ENCODE results near the gene SLC25A18.

The SLC25A18 gene

DNA sequence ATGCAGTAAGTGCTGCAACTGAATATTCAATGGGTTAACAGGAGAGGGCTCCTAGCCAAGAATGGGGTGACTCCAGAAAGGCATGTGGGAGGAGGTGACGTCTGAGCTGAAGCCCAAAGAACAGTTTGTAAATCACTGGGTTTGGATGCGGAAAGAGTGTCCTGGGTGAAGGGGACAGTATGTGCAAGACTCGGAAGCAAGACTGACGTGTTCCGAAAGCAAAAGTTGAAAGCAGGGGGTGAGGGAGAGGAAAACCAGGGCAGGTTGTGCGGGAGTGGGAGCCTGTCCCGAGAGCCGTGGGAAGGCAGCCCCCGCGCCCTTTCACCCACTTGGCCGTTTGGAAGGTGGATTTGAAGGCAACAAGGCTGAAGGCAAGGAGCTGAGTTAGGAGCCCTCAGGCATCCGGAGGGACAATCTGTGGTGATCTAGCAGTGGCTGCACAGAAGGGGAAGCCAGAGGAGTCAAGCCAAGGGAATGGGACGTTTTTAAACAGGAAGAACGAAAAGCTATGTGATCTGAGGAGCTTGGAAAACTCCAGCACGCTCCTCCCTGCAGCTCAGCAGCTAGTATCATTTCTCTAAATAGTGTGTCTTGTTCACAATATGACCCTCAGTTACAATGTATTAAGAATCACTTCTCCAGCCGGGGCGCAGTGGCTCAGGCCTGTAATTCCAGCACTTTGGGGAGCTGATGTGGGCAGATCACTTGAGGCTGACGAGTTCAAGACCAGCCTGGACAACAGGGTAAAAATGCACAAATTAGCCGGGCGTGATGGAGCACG lies 7.7 kb downstream of the SLC25A18 start:
- DNase-seq, result no peak

DNA sequence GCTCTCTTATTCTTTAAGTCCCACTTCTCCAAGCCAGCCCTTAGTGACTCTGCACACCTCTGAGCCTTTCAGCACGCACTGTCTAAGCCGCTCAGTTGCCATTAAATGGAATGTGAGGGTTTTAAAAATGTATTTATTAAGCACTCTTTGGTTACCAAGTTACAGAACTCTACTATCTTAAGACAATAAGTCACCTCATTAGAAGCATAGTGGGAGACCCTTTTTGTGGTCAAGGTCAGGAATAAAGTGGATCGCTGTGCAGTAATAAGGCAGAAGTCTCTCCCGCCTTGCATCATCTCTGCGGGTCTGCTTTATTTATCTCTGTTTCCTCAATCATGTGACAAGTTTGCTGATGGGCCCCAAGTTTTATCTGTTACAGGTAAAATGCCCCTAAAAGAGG lies 11.9 kb downstream of the SLC25A18 start:
- no peak for DNase-seq

DNA sequence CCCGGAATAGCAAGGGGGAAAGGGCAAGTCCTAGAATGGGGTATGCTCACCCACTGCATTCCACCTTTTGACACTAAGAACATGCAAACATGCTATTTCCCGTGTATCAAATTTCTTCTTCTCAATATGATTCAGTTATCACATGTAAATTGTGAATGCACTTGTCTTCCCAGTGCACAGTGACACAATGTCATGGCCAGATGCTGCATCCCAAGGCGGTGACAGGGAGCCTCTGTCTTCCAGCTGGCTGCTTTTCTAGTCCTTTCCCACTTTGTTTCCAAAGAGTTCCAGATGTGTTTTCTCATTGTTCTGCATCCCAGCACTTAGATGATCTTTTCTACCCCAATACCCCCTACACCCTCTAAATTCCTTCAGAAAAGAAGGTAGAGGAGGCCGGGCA lies 12.4 kb downstream of the SLC25A18 start:
- DNase-seq, result no peak

DNA sequence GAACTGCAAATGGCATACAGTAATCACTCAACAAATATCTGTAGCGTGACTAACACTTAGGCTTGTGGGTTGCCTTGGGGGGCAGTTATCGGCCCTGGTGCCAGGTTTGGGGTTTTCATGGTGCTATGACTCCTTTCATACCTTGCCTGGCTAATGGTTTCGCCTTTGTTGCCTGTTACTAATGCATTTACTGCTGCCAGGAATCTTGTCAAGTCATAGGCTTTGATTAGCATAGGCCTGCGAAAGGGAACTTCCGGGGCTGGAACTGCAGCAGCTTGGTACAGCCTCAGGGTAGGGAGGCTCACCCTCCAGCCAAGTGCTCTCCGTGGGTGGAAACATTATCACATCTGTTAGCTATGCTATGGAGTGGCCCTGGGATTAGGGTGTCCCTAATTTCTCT lies 13.2 kb downstream of the SLC25A18 start:
- DNase-seq, result no peak

DNA sequence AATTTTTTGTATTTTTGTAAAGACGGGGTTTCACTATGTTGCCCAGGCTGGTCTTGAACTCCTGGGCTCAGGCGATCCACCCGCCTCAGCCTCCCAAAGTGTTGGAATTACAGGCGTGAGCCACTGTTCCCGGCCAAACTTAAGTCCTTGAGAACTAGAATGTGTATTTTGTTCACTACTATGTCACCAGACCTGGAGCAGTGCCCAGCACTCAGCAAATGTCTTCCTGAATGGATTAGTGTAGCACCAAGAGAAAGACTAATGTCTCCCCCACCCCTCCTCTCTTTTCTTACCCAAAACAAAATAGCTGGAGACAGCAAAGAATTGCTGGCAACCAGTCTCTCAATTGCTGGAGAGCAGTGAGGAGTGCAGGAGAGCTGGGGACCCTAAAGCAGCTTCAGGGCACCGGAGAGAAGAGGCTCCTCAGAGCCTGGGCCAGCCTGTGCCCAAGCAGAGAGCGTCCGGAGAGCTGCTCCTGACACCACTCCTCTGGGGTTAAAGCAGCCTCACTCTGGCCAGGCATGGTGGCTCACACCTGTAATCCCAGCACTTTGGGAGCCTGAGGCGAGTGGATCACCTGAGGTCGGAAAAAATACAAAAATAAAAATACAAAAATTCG lies 14.9 kb downstream of the SLC25A18 start:
- no peak for DNase-seq

DNA sequence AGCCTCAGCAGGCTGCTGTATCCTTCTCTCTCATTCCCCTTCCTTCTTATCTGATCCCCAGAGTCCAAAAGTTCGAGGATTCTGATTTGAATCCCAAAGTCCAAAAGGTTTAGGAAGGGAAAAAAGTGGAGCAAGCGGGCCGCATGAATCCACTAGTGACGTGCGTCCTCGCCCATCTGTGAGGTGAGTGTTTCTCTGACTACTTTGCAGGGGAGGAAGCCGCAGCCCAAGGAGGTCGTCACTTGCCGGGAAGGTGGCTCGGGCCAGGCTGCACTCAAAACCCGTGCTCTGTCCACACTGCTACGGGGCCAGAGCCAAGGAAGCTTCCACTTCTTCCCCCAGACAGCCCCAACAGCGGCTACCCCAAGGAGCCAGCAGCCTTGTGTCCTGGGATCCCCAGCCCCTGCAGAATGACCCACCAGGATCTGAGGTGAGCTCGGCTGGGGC lies 16.3 kb downstream of the SLC25A18 start:
- no peak for DNase-seq

DNA sequence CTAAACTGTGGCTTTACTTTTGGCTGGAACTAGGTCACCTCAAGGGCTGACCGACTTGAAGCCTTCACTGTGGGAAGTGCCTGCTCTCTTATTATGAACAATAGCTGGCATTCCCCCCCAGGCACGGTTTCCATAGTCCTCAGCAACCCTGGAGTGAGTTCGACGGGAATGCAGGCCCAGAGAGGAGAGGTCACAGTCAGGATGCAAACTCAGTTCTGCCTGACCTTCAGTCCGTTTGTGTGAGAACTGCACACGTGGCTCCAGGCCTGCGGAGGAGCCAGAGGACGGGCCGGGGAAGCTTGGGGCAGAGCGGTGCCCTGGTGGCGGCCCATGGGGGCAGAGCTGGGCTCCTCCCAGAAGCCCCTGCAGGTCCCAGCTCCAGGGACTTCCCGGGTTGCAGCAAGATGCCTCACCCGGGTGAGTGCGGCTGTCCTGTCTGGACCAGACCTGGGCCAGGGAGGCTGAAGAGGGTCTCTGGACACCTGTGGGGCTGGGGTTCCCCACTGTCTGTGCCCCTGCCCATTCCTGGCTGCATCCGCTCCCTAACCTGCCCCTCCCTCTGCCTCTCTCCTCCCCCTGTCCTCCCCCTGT lies 17.2 kb downstream of the SLC25A18 start:
- no peak for DNase-seq

DNA sequence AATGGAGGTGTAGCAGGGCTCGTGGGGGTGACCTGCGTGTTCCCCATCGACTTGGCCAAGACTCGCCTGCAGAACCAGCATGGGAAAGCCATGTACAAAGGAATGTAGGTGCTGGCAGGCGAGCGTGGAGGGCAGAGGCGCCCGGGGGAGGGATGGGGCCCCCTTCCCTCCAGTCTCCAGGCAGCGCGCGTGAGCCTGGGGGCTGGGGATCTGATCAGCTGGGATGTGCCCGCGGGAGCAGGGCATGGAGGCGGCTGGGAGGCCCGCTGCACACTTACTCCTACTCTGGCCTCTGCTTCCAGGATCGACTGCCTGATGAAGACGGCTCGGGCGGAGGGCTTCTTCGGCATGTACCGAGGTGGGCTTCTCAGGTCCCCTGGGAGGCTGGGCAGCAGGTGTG lies 17.8 kb downstream of the SLC25A18 start:
- DNase-seq, result no peak

DNA sequence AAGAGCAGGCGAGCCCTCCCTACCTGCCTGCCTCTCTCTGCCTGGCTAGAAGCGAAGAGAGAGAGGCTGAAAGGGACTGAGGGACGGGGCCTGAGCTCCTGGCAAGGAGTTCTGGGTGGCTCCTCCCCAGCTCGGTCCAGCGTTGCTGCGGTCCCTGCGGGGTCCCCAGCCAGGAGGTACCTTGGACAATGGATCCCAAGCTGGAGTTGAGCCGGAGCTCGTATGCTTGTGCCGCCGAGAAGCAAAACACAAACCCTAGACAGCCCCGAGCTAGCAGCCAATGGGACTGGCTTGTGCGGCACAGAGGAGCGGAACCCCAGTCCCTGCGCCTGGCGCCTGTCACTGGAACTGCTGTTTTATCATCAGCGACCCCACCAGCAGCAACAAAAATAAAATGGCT lies 18.3 kb downstream of the SLC25A18 start:
- no peak for DNase-seq

DNA sequence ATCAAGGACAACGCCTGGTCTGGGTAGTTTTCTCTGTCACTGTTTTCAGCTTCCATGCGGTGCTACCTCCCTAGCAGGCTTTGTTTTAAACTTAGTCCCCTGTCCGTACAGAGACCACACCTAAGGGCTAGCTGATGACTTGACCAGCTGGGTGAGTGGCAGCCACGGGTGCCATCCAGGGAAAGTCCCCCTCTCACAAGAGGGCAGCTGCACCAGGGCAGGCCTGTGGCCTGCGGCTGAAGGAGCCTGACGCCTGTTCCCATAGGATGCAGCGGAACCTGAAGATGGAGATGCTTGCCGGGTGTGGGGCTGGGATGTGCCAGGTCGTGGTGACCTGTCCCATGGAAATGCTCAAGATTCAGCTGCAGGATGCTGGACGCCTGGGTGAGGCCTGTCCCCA lies 19.9 kb downstream of the SLC25A18 start:
- no peak for DNase-seq

DNA sequence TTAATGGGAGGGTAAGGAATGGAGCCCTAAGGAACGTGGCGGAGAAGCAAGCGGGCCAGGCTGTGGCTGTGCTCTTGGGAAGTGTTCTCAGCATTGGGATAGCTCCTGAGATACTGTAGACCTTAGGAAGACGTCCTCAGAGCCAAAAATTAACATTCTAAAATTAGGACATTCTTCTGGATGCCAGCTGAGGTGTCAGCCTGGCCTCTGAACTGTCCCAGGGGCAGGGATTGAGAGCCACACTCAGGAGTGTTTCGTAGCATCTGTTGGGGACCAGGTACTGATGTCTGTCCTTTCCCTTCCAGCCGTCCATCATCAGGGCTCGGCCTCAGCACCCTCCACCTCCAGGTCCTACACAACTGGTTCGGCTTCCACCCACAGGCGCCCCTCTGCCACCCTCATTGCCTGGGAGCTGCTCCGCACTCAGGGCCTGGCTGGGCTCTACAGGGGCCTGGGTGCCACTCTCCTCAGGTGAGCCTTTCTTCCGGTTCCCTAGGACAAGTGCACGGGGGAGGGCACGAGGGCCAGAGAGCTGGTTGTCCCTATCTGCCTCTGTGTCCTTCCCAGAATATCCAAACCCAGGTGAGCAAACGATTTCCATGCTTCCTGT lies 23.6 kb downstream of the SLC25A18 start:
- DNase-seq, result no peak

DNA sequence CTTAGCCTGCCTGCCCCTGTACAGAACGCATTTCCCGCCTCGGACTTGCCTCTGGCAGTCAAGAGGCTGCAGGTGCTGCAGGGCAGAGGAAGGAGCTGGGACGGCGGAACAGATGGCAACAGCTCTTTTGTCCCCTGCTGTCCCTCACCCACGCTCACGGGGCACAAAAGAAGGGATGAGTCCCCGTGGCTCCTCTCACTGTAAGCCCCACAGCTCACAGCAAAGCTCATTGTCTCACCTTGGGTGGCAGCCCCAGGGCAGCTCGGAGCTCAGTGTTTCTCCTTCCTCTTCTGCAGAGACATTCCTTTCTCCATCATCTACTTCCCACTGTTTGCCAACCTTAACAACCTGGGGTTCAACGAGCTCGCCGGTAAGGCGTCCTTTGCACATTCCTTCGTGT lies 24.3 kb downstream of the SLC25A18 start:
- DNase-seq, result no peak

DNA sequence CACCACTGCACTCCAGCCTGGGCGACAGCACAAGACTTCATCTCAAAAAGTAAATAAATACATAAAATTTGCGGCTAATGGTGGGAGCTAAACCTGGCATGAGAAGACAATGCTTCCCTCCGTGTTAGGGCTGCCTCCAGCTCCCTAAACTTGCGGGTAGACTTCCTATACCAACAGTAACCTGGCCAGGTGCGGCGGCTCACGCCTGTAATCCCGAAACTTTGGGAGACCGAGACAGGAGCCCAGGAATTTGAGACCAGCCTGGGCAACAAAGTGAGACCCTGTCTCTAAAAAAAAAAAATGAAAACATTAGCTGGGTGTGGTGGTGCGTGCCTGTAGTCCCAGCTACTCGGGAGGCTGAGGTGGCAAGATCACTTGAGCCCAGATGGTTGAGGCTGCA lies 25.3 kb downstream of the SLC25A18 start:
- no peak for DNase-seq

DNA sequence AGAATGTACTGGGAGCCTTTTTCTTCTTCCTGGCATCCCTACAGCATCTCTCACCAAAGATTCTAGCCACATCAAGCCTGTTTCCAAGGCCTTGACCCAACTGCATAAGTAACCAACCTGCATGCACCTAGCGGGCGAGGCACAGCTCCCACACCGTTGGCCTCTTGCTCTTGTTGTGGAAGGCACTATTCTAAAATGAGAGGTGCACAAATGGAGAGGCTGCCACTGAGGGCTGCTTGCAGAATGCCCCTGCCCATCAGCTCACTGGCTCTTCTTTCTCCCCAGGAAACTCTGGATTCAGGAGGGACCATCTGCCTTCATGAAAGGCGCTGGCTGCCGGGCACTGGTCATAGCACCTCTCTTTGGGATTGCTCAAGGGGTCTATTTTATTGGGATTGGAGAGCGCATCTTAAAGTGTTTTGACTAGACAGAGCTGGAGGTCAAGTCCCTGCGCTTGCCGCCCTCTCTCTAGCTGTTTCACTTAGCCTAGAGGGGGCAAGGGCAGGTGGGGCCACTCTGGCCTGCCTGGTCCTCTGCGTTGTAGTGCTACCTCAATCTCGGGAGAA lies 26.6 kb downstream of the SLC25A18 start:
- DNase-seq, result no peak

DNA sequence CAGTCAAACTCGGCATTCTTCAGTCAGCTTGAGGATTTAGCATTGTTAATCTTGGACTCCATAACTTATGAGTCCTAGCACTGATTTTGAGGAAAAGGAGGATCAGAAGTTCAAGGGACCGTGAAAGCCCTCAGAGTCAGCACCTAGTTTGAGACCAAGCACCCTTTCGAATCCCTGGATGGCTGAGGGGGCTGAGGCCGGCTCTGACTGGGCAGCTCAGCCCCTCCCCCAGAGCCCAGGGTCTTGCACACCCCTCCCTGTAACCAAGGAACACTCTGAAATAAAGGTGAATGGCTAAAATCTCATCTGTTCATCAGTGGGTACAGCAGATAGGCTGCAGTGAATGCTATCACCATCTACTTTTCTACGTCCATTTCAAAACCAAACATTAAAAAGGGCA lies 27.3 kb downstream of the SLC25A18 start:
- no peak for DNase-seq

DNA sequence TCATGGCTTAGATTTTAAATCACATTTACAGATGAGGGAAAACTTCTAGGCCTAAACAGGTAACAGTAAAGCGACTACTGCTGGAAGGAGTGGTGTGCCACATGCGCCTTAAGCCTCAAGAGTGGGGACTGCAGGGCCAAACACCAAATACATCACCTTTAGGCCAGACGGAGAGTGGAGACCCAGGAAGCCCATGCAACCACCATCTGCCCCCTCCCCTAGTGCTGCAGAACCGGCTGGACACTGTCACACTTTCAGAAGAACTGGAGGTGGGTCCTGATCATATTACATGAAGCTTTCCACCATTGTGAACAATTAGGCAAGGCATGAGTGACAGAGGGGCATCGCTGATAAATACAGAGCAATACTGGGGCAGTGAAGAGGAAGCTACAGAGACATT lies 28.9 kb downstream of the SLC25A18 start:
- no peak for DNase-seq

DNA sequence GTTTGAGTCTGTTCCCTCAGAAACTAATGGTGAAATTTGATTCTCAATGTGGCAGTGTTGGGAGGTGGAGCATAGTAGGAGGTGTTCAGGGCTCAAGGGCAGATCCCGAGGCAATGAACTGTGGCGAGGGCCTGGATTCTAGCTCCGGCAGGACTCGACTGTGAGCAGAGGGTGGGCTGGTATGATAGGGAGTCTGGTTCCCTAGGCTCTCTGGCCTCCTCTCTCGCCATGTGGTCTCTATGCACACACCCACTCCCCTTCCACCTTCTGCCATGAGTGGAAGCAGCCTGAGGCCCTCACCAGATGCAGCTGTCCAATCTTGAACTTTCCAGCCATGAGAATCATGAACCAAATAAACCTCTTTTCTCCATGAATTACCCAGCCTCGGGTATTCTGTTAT lies 32.9 kb downstream of the SLC25A18 start:
- no peak for DNase-seq

DNA sequence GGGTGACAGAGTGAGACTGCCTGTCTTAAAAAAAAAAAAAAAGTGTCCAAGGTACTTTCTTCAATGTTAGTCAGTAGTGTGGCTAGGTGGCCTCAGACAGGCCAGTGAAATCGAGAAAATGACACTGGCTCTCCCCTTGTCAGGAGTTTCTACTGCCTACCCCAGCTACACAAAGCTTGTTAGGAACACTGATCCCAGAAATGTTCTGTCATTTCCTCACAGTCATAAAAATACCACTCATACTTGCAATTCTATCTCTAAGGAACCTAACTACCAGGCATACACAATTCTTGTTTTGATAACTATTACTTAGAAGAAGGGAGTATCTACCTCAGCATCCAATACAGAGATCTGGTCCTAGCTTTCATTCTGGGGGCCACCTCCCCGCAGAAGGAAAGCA lies 33.9 kb downstream of the SLC25A18 start:
- no peak for DNase-seq

DNA sequence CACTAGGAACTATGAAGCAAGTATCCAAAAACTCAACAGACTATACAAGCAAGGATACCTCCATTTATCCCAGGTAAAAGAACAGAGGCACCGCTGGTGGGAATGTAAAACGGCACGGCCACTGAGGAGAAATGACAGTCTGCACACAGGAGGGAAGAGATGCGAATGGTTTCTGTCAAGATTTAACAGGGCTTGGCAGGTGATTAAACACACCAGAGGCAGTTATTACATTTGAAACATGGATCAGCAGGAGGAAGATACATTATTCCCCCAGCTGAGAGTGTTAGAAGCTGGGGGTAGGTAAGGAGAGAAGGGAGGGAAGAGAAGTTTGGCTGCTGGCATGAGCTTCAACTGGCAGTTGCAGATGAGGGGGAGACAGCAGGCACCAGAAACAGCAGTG lies 35.0 kb downstream of the SLC25A18 start:
- DNase-seq, result no peak

DNA sequence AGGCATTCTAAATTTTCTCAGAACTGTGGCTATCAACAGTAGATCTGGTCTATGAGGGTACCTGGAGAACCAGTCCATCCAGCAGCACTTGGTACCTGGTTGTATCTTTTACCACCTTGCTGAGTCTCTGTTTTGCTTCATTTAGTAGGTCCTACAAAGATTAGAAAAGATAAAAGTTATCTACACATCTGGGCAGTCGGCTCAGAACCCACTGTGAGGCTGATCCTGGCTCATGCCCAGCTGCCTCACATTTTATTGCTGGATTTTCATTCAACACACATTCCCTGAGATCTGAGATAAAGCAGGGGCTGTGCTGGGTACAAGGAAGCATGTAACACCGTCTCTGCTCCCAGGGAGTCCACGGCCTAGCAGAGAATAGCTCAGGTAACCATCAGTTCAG lies 37.7 kb downstream of the SLC25A18 start:
- DNase-seq, result no peak

DNA sequence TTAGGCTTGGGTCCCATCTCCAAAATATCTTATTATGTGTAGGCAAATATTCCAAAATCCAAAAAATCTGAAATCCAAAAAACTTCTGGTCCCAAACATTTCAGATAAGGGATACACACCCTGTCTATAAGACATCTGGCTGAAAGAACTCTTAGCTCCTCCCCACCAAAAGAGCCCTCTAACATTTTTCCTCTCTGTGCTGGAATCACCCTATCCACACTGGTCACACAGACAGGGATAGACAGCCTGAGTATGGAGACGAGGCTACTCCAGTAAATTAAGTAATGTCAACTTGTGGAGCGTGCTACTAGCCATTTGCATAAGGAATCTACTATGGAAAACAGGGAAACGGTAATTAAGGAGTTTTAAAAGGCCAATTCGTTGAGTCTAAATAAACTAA lies 40.4 kb downstream of the SLC25A18 start:
- DNase-seq, result no peak

DNA sequence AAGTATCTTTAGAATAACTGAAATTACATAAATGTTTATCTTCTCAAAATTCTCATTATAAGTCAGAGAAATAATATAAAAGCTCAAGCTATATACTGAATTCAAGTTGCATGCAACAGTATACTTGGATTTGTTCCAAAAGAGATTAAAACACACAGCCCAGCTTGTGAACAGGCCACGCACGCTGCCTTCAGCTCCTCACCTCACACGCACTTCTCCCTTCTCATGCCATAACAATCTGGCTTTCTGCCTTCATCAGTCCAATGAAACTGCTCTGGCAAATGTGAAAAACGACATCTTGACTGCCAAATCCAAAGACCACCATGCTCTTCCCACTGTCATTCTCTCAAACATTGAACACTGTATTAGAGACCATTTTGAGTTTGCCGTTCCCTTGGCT lies 43.2 kb downstream of the SLC25A18 start:
- DNase-seq, result no peak

DNA sequence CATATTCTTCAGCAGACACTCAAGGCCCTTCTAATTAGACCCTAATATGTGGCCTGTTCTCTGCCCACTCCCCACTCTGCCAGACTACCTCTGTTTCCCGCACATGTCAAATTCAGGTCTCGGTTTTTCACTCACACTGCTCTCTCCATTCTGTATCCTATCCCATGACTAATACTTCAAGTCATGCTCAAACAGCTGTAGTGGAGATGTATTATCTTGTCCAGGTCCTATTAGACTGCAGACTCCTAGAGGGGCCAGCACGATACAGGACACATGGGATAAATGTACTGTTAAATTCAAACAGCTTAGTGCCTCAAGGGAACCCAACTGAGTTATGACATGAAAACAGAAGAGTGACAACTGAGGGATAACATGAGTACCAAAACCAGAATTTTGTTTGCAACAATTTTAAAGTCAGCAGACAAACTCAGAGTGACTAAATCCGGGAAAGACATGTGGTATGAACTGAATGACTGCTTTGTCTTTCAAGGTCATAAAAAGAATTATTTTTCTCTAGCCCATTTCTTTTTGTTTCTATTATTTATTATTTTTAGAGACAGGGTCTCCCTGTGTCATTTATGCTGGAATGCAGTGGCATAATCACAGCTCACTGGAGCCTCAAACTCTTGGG lies 44.7 kb downstream of the SLC25A18 start:
- no peak for DNase-seq
